Stimulated activated CD8-positive, alpha-beta memory T cell treated with anti-CD3 and anti-CD28 coated beads, Interleukin-15, amount 100 ng/mL, for 4 hours (primary cell): ENCODE data around the gene SMIM20.
"Not testable (repeated sequence)": the region's sequence is repeated elsewhere in the genome, so short reads cannot be mapped to it uniquely, and the experiment has no call there.

Experiments used
- DNase-seq, 2 donors: peaks; one replicate each; pipeline ENCODE4 v3.0.0-alpha.2; 2020; ENCODE audit warnings: low read depth in 2 of 2

SMIM20 gene

DNA sequence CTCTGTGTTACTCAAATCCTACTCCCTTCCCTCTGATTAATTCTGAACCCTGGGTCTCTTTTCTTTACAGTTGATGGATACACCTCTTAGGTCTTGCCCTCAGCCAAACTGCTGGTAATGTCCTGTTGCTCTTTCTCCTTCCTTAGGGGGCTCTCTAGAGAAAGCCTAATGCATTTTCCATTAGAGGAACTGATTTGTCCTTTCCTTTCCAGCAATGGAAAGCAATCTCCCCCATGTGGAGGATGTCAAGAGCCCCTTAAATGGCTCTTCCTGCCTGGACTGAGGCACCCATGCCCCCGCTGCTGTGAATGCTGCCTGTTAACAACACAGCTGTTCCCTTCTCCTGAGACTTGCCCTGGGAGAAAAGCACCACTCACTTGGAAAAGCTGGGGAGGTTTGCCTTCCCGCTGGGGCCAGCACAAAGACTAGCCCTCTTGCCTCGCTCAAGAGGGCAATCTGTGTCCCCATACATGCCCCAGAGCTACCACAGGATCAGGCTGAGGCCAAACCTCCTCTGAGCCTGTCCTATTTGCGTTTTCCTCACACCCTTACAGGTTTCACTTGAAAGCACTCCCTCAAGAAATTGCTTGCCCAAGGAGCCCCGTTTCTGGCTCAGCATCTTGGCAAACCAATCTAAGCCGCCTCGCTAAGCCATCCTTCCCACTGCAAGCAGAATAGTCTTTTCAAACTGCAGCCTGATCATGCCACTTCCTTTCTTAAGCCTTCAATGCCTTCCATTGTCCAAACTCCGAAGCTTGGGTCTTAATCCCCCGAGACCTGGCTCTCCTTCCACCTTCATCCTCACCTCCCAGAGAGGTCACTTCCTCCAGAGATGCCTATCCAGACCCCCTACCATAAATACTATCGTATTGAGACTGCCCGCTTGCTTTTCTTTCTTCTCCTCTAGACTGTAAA, 23.2 kb upstream of the SMIM20 start:
- no peak for DNase-seq

DNA sequence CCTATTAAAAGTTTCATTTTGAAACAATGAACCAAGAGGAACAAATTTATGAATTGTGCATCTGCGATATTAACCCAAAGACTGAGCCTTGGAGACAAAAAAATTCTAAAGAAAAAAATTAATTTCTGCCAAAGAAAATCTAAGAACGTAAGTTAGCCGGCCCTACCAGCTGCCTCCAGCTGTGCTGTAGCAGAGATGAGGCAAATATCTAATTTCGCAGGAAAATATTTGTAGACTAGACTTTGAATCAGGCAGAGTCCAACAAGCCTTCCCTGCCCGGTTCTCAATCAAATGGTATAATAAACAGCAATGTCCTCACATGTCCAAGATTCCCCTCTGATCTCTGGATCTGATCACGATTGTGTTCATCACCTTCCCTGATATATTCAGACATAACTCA, 21.2 kb upstream of the SMIM20 start:
- DNase-seq, result no peak

DNA sequence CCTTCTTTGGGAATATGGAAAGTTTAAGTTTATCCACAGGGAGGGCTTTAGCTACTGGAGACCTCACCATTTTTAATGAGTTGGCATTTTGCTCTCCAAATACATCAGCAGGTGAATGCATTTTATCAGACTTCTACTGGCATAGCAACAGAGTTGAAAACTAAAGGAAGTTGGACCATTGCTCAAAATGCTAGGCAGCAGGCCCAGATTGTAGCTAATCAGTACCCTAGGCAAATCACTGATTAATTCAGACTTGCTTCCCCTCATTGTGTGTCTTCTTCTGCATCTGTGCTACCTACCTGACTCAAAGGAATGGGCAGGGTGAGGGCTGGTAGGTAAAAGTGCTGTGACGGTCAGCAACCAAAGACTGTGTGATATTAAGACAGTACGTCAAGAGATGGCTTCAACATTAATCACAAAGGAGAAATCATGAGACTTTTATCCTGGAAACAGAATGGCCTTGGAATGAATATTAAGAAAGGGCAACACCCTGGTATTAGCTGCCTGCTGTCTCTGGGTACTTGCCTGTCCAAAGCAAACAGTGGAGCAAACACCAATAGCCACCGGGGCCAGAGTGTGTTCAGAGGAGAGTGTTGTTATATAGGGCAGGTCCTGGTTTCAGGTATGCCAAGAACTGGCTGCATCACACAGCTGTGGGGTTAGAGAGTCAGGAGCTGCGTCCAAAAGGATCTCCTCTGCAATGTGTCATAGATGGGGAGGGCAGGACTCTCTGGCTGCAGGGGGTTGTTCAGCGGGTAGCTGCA, 17.1 kb upstream of the SMIM20 start:
- DNase-seq, result no peak

DNA sequence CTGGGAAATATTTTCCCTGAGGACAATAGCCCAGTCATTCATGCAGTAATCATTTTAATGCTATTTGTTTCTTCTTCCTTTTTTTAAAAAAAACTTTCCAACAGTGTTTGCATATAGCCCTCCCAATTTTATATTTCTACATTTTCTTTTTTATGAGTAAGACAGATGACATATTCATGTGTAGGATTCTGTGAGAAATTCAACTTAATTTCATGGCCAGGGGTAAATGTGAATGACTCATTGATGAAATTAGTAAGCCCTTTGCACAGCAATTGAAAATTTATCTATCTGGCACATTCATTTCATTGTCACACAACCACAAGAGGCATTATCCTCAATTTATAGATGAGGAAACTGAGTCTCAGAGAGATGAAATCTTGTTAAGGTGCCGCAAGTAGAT, 13.7 kb upstream of the SMIM20 start:
- no peak for DNase-seq

DNA sequence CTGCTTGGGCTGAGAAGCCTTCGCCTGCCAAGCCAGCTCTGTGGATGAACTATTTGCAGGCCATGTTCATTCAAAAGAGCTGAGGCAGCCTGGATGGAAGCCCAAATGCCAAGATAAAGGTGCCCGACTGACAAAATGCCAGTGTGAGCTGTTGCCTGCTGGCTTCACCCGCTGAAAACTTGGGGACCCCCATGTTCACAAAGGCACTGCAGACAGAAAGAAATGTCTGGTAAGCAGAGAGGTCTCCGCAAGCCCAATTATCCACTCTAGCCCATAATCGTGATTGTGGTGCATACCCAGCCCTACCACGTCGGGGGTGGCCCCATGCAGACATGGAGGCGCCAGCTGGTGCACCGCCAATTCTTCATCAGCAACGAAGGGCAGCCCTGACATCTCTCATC, 13.0 kb upstream of the SMIM20 start:
- DNase-seq, result no peak

DNA sequence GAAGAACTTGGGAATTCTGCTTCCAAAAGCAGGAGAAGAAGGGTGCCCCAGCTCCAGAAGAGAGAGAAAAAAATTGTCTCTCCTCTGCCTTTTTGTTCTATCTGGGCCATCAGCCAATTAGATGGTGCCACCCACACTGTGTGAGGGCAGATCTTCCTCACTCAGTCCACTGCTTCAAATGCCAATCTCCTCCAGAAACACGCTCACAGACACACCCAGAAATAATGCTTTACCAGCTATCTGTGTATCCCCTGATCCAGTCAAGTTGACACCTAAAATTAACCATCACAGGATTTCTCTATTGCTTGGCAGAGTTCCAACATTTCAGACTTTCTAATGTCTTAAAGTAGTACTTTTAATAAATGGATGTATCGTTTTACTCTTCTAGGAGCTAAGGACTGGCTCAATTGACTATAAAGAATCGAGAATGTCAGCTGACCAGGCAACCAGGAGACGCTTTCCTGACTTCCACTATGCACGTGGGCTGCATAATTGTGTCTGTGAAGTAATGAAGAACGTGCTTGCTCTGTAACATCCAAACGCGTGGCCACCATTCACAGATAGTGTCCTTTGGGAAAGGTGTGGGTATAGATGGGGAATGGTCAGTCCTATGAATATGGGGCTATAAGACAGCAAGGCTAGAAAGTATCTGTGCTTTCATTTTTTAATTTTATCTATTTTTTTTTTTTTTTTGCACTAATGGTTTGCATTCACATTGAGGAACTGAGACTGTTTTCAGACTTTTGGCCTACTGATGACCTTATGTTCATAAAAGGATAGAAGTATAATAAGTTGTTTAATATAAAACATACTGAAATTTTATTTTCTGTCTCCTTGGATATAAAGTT, 9.9 kb upstream of the SMIM20 start:
- no peak for DNase-seq

DNA sequence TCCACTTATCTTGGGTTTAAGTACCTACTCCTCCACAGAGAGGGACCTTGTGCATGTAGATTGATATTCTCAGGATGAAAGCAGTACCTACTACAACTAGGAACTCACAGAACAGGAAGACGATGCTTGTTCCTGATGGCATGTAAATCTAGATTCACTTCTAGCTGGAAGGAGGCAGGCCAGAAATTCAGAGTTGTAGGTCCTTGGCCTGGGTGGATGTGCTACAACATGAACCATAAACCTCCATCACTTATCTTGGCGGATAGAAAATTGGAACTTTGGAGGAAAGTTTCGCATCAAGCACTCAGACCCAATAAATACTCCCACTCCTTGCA, 9.3 kb upstream of the SMIM20 start:
- DNase-seq, result no peak

DNA sequence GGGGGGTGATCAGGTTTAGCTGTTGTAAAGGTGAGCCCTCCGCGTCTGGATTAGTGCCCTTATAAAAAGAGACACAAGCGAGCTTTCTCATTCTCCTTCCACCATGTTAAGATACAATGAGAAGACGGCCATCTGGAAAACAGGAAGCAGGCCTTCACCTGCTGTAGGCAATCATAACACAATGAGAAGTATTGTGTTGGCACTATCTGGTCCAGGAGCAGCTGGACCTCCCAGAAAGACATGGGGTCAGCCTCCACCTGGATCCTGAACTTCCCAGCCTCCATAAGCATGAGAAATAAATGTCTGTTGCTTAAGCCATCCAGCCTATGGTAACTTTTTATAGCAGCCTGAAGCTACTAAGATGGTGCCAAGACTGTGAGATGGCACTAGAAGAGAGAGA, 8.6 kb upstream of the SMIM20 start:
- no peak for DNase-seq

DNA sequence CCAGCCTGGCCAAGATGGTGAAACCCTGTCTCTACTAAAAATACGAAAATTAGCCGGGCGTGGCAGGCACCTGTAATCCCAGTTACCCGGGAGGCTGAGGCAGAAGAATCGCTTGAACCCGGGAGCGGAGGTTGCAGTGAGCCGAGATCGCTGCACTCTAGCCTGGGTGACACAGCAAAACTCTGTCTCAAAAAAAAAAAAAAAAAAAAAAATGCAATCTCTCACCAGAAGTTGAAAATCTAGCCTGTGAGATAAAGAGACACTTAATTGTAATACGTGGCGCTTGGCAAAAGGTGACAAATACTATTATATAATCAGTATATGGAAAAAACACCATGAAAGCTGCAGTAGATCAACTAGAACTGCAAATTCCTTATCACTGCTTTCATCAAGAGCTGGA, 7.9 kb upstream of the SMIM20 start:
- not testable (repeated sequence) for DNase-seq

DNA sequence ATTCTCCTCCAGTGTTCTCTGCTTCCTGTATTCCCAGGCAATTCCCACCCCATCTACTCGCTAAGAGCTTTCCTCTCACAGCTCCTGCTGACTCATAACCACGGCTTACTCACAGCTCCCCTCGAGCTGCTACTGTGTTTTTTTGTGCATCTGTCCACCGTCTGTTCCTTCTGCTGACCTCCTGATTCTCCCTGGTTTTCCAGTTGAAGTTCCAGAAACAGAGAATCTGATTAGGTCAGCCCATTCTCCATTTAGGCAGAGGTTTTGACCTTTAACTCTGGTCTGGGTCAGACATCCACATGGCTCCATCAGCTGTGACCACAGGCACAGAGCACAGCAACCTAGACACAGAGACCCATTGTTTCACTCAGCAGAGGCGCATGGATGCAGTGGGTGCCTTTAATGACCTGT, 5.5 kb upstream of the SMIM20 start:
- DNase-seq, result no peak

DNA sequence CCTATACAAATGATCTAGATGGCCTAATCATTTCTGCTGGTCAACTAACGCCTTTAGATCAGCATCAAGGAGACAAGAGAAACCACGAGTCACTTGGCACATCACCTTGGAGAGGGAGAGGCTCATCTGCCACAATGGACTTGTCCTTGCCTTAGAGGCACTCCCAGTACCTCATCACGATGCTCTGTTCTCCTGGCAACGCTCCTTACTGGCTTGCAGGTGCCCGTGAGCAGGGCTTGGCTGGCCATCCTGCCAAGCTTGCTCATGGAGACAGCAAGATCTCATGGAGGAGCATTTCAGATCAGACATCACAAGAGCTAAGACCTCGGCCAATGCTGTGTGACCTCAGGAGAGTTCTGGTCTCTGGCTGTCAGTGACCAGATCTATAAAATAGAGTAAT, 2.7 kb upstream of the SMIM20 start:
- no peak for DNase-seq

DNA sequence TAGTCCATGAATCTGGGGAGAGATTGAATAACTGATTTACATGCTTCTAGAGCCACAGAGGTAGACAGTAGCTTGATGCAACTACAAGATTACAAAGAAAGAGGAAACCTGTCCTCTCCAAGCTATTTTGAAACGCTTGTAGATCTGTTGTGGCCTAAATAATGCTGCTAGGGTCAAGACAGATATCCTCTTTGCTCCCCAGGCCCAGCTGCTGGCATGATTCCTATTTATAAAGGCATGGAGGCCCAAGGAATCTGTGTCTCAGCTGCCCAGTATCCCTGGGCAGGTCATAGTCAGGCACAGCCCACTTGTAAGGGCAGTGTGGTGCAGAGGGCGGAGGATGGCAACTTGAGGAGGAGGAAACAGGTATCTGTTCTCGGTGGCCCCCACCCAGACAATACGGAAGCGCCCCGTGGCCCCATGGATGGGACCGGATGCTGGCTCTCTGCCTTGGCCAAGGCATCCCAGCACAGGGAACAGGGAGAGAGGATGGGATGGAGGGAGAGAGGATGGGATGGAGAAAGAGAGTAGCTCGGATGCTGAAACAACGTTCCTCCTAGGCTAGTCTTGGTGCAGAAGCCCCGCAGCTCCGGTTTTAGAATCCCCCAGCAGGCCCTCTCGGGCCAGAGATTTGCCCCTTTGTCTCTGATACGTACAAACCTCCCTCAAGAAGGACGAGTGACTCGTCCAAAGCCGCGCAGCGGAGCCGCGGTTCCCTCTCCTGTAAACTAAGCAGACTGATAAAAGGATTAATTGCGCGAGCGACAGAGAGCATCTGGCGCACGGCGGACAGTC, 767 bp upstream of the SMIM20 start:
- DNase-seq, result peak in 1 of 2 donors; percentile 1

DNA sequence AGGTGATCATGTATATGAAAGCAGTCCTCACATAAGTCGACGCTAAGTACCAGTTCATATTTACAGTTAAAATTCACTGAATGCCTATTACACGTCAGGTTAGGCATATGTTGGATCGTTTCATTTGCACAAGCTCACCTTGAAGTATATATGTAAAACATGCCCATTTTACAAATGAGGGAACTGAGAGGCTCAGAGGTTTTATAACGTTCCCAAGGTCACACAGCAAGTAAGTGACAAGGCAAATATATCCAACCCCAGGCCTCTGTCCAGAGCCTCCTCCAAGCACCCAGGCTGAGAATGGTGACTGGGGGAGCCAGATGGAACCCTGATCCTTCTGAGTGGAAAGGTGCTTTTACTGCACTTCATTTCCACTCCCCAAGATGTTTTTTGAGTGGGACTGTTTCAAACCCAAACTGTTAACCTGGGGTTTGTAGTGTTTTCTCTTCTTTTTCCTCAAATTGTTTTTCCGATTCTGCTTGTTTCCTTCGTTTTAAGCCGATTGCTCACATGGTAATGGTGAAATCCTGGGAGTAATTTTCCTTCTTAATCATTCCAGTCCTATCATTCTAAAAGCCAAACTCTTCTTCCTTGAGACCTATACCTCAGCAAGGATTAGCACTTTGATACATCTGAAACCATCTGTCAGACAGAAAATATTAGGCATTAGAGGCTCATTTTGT, 791 bp downstream of the SMIM20 start:
- no peak for DNase-seq

DNA sequence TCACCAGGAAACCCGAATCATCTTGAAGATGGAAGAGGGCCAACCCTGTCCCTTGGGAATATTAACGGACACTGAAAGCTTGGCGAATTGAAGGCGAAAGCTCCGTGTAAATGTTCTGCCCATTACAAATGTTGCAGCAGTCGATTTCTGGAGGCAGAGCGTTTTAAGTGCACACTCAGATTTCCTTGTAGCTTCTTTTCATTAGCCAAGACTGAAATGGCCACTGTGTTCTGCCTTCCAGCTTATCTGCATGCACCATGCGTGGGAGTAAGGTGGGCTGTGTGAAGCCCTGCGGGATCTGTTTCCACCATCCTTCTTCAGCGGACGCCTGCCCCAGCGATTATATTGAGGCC, 1.3 kb downstream of the SMIM20 start:
- no peak for DNase-seq

DNA sequence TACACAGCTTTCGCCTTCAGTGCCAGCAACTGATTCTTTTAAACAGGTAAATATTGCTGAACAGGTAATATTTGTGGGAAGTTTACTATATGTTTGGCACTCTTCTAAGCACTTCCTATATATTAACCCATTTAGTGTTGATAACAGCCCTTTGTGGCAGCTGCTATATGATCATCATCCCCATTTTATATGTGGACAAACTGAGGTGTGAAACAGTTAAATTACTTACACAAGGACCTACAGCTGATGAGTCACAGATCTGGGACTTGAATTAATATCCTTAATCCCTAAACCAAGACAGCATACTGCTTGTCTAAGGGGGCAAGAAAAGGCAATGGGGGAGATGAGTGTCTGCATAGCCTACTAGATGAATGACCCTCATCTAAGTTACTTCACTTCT, 2.9 kb downstream of the SMIM20 start:
- DNase-seq, result no peak

DNA sequence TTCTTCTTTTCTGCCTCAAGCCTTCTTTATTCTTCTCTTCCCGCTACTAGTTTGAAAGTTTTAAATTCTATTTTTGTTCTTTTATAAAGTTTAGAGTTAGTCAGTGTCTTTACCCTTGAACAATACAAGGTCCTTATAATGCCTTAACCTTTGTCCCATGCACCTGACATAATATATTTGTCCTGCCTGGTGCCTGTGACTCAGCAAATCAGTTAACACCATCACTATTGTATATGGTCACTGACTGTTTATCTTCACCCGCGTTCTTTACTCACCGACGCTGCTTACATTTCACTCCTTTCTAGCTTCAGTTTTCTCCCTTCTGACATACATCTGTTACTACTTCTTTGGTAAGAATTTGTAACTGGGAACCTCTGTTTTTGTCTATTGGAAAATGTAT, 5.7 kb downstream of the SMIM20 start:
- DNase-seq, result no peak

DNA sequence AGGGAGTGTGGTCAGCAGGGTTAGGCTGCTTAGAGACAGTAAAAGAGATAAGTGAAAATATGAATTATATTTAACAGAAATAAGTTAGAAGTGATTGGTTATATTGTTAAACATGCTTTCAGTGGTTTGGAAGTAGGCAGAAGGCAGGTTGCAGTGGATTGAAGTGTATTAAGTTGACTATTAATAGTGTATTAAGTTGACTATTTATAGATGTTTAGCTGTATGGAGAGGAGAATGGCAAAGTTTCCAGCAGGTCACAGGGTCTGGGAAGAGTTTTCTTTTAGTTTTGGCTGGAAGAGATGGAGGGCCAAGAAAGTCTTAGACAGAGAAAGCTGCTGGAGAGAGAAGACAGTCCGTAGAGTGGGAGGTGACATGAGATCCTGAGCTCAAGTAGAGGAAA, 7.9 kb downstream of the SMIM20 start:
- DNase-seq, result no peak

DNA sequence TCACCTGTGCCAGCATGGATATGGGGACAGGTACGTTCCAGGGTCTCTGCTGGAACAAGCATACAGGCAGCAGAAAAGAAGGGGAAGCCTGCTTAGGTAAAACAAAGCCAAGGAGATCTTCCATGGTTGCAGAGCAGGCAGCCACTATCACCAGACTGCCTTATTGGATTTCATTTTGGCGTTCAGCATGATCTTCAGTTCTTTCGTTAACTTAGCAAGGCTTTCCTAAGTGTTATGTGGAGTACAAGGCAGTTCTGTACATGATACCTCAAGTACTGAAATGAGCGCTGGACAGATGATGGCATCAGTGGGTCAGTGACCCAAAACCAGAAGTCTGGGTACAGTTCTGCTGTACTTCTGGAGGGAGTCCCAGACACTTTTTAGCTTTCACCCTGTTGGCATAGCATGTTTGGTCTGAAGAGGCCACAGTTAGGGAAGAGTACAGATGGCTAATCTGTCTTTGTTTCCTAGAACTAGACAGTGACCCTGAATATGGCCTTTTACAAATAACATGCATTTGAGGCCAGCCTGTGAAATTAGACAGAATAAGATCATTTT, 8.9 kb downstream of the SMIM20 start:
- no peak for DNase-seq

DNA sequence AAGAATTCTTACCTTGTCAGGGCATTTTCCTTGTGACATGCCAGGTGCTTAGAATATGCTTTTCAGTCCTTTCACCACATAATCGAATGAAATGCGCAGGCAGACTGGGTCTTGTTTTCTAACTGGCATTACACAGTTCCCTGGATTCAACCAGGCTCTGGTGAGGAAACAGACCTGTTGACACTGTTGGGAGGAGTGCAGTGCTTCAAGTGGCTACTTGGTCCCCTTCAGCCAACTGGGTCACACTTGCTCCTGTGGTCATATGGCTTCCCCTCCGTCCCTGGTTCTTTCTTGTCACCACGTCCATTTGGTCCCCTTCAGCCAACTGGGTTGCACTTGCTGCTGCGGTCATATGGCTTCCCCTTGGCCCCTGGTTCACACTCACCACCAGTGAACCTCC, 9.7 kb downstream of the SMIM20 start:
- no peak for DNase-seq

DNA sequence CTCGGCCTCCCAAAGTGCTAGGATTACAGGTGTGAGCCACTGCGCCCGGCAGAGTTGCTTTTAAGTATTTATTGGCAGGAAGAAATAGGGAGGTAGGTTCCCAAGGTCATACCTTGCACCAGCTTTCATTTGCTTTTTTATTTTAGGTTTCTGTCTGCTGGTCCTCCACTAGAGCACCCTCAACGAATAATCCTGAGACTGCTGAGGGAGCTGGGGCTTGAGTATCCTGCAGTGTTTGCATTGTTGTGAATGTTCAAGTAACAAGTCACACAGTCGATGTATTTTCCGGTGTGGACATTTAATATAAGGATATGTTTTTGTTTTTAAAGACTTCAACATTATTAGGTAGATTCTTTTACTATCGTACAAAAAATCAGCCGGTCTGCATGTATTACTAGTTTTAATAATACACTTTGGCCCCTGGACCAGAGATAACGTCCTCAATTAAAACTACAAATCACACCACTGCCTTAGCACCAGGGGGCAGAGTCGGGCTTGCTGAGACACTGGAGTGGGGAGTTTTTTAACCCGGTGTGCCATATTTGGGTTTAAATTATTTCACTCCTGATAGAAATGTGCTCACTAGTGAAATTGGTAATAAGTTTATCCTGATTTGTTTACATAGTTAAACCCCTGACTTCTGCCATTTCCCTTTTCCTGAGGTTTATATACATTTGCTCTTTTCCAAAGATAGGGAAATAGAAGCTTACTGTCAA, 11.6 kb downstream of the SMIM20 start:
- no peak for DNase-seq
